Erythroblast (primary cell): ENCODE measurements around the gene SBF1.

Source experiments
- GATA1 ChIP-seq: IDR thresholded peaks from 2 replicates; pipeline ENCODE4 v1.6.1; 2011; ENCODE audit warnings: low read depth, mild to moderate bottlenecking, control low read depth, low read length, moderate library complexity
- POLR2A ChIP-seq: IDR thresholded peaks from 2 replicates; pipeline ENCODE4 v1.6.1; 2011; ENCODE audit warnings: mild to moderate bottlenecking, low read length

DNA sequence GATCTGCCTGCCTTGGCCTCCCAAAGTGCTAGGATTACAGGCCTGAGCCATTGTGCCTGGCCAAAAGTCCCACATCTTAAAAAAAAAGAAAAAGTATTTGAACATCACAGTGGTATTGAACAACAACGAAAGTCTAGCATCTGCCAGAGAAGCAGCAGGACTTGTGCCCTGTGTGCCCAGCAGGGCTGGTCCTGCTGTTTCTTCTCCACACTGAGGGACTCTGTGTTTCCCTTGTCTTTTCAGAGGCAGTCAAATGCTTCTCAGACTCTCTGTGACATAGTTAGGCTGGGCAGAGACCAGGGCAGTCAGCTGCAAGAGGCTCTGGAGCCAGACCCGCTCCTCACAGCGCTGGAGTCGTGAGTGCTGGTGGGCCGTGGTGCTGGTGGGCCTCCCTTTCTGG, 56.2 kb downstream of the SBF1 start:
- no peak for TF ChIP-seq POLR2A
- no peak for TF ChIP-seq GATA1
